GM10847 (cell line): ENCODE results near the gene MAP3K4.

Experiments used
- POLR2A ChIP-seq: IDR thresholded peaks from 2 replicates; pipeline ENCODE4 v1.6.1; 2011; ENCODE audit not compliant: insufficient read length; ENCODE audit errors: extremely low read depth

Gene MAP3K4, protein sequence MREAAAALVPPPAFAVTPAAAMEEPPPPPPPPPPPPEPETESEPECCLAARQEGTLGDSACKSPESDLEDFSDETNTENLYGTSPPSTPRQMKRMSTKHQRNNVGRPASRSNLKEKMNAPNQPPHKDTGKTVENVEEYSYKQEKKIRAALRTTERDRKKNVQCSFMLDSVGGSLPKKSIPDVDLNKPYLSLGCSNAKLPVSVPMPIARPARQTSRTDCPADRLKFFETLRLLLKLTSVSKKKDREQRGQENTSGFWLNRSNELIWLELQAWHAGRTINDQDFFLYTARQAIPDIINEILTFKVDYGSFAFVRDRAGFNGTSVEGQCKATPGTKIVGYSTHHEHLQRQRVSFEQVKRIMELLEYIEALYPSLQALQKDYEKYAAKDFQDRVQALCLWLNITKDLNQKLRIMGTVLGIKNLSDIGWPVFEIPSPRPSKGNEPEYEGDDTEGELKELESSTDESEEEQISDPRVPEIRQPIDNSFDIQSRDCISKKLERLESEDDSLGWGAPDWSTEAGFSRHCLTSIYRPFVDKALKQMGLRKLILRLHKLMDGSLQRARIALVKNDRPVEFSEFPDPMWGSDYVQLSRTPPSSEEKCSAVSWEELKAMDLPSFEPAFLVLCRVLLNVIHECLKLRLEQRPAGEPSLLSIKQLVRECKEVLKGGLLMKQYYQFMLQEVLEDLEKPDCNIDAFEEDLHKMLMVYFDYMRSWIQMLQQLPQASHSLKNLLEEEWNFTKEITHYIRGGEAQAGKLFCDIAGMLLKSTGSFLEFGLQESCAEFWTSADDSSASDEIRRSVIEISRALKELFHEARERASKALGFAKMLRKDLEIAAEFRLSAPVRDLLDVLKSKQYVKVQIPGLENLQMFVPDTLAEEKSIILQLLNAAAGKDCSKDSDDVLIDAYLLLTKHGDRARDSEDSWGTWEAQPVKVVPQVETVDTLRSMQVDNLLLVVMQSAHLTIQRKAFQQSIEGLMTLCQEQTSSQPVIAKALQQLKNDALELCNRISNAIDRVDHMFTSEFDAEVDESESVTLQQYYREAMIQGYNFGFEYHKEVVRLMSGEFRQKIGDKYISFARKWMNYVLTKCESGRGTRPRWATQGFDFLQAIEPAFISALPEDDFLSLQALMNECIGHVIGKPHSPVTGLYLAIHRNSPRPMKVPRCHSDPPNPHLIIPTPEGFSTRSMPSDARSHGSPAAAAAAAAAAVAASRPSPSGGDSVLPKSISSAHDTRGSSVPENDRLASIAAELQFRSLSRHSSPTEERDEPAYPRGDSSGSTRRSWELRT (N-terminal part only)

DNA sequence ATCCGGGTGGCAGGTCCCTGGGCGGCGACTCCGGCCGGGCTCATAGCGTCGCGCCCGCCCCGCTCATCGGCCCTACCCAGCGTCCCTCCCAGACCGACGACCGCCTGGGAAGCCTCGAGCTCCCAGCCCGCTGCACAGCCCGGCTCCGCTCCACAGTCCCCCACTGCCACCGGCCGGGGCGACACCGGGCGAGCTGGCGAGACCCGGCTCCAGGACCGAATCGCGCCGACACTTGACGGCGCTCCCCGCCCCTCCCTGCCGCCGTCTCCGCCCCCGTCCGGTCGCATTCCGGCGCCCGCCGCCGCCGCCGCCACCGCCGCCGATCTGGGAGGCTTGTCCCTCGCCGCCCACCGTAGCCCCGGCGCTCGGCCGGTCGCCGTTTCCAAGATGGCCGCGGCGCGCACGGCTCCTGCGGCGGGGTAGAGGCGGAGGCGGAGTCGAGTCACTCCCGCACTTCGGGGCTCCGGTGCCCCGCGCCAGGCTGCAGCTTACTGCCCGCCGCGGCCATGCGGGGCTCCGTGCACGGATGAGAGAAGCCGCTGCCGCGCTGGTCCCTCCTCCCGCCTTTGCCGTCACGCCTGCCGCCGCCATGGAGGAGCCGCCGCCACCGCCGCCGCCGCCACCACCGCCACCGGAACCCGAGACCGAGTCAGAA lies at the start of gene MAP3K4:
Gene MAP3K4, plus strand, starts transcription at position 364 of the 655 bp plus-strand sequence. Its CDS starts 163 bp downstream, at position 527.
- TF ChIP-seq POLR2A = peak; percentile 77

DNA sequence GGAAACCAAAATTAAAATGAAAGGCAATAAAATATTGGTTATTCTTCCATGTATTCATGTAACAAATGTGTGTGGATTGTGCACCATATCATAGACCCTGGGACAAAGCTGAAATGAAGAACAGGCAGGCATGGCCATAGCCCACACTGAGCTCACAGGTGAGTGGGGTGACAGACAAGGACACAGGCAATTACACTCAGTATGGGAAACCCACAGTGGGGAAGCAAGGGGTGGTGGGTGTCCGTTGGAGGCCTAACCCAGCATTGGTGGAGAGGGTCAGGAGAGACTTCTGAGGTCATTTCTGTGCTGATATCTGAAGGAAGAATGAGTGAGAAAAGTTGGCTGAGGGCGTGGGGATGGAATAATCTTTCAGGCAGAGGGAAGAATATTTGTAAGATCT lies 47.6 kb upstream of the MAP3K4 start:
- TF ChIP-seq POLR2A = no peak

DNA sequence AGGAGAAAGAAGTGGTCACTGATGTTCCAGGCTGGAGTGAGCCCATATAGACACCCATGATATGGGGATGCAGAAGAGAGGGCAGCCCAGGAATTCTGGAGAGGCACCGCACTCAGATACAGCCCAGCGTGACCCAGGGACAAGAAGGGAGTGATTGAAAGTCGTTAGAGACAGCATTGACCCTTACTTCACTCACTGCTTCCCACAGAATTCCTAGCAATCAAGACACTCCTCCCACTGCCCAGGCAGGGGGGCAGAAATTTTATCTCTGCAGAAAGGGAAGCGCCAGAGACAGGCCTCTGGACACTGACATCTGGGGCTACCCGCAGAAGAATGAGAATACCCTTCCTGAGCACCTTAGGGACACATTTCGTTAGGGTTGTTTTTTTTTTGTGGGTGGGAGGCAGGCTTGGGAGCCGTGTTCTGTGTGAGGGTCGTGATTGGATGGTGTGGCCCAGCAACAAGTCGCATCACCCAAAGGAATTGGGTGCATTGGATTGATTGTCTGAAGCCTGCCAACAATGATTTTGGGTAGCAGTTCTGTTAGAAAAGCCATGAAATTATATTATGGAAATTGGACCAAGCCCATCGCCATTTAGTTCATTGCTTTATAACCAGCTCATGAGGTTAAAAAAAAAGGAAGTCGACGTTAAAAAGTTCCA lies 45.9 kb upstream of the MAP3K4 start:
- TF ChIP-seq POLR2A = no peak

- TF ChIP-seq POLR2A = no peak
Observed at GRCh38 chr6:160949531-160949930, 42.0 kb upstream of the MAP3K4 start.

- no peak for TF ChIP-seq POLR2A
Observed at GRCh38 chr6:160950507-160950906, 41.1 kb upstream of the MAP3K4 start.

- TF ChIP-seq POLR2A = no peak
Observed at GRCh38 chr6:160951187-160952030, 40.2 kb upstream of the MAP3K4 start.

DNA sequence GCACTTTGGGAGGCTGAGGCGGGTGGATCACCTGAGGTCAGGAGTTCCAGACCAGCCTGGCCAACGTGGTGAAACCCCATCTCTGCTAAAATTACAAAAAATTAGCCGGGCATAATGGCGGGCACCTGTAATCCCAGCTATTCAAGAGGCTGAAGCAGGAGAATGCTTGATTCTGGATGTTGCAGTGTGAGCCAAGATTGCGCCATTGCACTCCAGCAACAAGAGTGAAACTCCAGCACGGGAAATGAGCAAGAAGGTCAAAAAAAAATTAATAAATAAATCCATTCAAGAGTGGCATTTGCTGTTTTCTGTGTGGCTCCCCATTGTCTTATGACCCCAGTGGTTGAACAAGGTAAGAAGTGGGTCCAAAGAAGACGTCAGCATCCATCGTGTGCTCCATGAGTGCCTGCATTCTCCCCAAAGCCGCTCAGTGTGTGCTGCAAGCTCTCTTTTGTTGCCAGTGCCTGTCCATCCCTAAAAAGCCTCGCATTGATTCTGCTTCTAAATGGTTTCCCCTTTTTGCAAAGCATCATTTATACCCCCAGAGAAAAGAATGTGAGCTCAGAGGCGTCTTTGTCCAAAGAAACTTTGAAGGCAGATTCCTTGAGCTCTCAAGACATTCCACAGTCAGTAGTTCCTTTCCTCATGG lies 38.8 kb upstream of the MAP3K4 start:
- no peak for TF ChIP-seq POLR2A

- no peak for TF ChIP-seq POLR2A
Observed at GRCh38 chr6:160955508-160956295, 35.9 kb upstream of the MAP3K4 start.

DNA sequence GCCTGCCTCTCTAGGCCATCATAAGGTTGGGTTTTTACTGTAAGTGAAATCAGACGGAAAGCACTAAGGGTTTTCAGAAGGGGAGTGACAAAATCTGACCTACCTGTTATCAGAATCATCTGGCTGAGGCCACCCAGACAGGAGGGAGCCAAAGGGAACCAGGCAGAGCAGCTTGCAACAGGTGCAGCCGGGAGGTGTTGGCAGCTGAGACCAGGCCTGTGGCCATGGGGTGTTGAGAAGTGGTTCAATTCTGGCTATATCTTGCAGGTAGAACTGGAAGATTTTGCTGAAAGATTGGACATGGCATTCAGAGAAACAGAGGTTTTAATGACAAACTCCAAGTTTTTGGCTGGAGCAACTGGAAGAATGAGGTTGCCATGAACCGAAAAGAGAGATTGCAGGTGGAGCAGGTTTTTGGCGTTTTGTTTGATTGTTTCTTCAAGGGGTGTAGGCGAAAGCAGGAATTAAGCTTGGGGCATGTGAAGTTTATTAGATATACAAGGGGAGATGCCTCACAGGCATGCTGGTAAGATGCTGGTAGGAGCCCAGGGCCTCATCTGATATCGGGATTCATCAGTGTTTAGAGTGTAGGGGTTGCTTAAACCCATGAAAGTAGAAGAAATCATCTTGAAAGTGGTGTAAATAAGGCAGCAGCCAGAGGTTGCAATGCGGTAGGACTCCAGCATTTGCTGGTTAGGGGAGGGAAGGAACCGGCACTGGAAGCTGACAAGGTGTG lies 35.1 kb upstream of the MAP3K4 start:
- TF ChIP-seq POLR2A = no peak

DNA sequence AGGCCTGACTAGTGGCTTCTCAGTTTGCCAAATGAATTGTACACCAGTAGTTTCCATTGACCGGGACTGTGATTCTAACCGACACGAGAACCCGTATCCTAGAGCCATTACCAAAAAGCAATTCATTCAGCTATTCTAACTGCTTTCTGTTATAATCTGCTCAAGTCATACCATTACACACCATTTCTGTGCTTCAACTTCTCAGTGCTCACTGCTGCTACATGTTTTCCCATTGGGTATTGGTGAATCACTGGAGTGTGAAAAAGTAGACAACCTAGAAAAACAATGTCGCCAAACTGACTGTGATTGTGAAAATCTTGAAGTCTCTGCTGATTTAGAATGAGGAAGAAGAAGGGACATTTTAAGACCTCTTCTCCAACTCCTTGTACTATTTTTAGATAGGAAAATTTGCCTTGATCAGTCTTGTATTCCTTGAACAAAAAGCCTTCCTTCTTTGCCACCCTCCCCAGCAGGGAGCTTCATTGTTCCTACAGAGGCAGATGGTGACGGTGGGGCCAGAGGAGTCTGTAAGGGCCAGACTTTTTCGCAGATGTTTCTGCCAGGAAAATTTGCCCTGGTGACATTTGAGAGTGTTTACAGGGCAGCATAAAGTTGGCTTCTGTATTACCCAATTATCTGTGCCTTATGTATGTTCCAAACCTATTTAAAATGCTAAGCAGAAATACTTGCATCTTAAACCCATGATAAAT lies 31.7 kb upstream of the MAP3K4 start:
- TF ChIP-seq POLR2A = no peak

- no peak for TF ChIP-seq POLR2A
Observed at GRCh38 chr6:160960839-160961238, 30.7 kb upstream of the MAP3K4 start.
